NCI-H526 (cell line): ENCODE data around the gene CTXND1.
"Not testable (repeated sequence)": the region's sequence is repeated elsewhere in the genome, so short reads cannot be mapped to it uniquely, and the experiment has no call there.

Experiments used
- DNase-seq, 2 experiments: peaks; one replicate each; lab custom pipeline; 2025; lab: John Stamatoyannopoulos, UW

The CTXND1 gene

GRCh38 chr15:80160570-80161156 lies 91.3 kb downstream of the CTXND1 start:
- DNase-seq = no peak

- DNase-seq = no peak
Measured at GRCh38 chr15:80159811-80160569, 92.0 kb downstream of the CTXND1 start.

- DNase-seq = no peak
Measured at GRCh38 chr15:80159301-80159700, 92.7 kb downstream of the CTXND1 start.

GRCh38 chr15:80157215-80157614 lies 94.8 kb downstream of the CTXND1 start:
- no peak for DNase-seq

GRCh38 chr15:80156176-80156720 lies 95.8 kb downstream of the CTXND1 start:
- DNase-seq = no peak

- not testable (repeated sequence) for DNase-seq
Measured at GRCh38 chr15:80155378-80156175, 96.4 kb downstream of the CTXND1 start.

- DNase-seq = no peak
Measured at GRCh38 chr15:80155001-80155377, 97.0 kb downstream of the CTXND1 start.

GRCh38 chr15:80154336-80154735 lies 97.7 kb downstream of the CTXND1 start:
- DNase-seq = no peak

- no peak for DNase-seq
Measured at GRCh38 chr15:80153900-80154299, 98.1 kb downstream of the CTXND1 start.

GRCh38 chr15:80152896-80153876 lies 98.8 kb downstream of the CTXND1 start, which contains the start of gene FAH:
Gene FAH, plus strand, starts transcription at chr15:80152999. Its CDS starts 56 bp downstream, at chr15:80153055.
- DNase-seq = peak in 1 of 2 experiments; percentile 57

GRCh38 chr15:80152180-80152895 lies 99.7 kb downstream of the CTXND1 start:
- peak; percentile 84 to 99 for DNase-seq

- DNase-seq = no peak
Measured at GRCh38 chr15:80151576-80151975, 100.4 kb downstream of the CTXND1 start.

GRCh38 chr15:80151148-80151547 lies 100.9 kb downstream of the CTXND1 start:
- no peak for DNase-seq
